OCI-LY3 (cell line): ENCODE measurements around the gene SELENOI.

Source experiments
- EZH2phosphoT487 ChIP-seq: fragments of 200-600 bp; shearing (Covaris generic); IDR thresholded peaks from 2 replicates; pipeline ENCODE4 v1.6.1; 2018; ENCODE audit warnings: antibody characterized with exemption, mixed run types, low read depth
- TF ChIP-seq, protein P1 (sequence below): fragments of 200-600, 300-600 bp; sonication (generic); IDR thresholded peaks from 2 replicates; pipeline ENCODE4 v1.5.1; 2014; ENCODE audit warnings: antibody characterized with exemption, low read length, low read depth

DNA sequence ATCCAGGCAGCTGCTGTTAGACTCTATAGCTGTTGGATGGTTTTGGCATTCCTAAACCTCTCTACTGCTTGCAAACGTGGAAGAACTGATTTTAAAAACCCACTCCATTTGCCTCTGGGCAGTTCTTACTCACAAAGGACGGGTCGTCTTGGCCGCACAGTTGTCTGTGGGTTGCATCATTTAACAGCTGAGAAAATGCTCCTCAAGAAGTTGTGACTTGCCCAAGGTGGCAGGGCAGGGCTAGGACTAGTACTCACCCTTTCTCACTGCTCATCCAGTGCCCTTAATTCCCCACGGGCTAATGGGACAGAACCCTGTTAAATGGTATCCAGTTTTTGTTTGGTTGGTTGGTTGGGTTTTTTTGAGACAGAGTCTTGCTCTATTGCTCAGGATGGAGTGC, 54.8 kb downstream of the SELENOI start:
- TF ChIP-seq, protein P1, sequence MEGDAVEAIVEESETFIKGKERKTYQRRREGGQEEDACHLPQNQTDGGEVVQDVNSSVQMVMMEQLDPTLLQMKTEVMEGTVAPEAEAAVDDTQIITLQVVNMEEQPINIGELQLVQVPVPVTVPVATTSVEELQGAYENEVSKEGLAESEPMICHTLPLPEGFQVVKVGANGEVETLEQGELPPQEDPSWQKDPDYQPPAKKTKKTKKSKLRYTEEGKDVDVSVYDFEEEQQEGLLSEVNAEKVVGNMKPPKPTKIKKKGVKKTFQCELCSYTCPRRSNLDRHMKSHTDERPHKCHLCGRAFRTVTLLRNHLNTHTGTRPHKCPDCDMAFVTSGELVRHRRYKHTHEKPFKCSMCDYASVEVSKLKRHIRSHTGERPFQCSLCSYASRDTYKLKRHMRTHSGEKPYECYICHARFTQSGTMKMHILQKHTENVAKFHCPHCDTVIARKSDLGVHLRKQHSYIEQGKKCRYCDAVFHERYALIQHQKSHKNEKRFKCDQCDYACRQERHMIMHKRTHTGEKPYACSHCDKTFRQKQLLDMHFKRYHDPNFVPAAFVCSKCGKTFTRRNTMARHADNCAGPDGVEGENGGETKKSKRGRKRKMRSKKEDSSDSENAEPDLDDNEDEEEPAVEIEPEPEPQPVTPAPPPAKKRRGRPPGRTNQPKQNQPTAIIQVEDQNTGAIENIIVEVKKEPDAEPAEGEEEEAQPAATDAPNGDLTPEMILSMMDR, result no peak
- no peak for TF ChIP-seq EZH2phosphoT487
